HepG2 (cell line): ENCODE measurements around the gene TEKT5. TPM values are rescaled to one million over a fixed set of nuclear protein-coding genes. Genes with fewer than 3 reads are reported as not detected.

Source experiments
- RBM22 ChIP-seq: fragments of 200-400 bp; formaldehyde crosslinking; optimal IDR thresholded peaks from 2 replicates; pipeline ENCODE3; 2017; ENCODE audit warnings: mild to moderate bottlenecking, low read length, moderate library complexity
- SMAD9 ChIP-seq: sonication (generic); formaldehyde crosslinking; IDR thresholded peaks from 2 replicates; pipeline ENCODE4 v1.5.1; 2020; ENCODE audit warnings: mild to moderate bottlenecking, missing genetic modification reagents
- SP5 ChIP-seq: IDR thresholded peaks from 2 replicates; pipeline ENCODE4 v1.6.1; 2016; ENCODE audit warnings: low read depth, borderline replicate concordance
- TCF12 ChIP-seq, 2 experiments: fragments of 450-650 bp in 1 of 2; sonication (generic) in 1 of 2; formaldehyde crosslinking in 1 of 2; IDR thresholded peaks; 2 replicates each; pipeline versions ENCODE4 v1.6.1 to v1.8.0; 2017 to 2022; ENCODE audit warnings: antibody characterized with exemption in 1 of 2, mild to moderate bottlenecking in 1 of 2, missing genetic modification reagents in 1 of 2, moderate library complexity in 1 of 2
- TCF7L2 ChIP-seq: IDR thresholded peaks from 2 replicates; pipeline ENCODE4 v1.6.1; 2011; ENCODE audit warnings: mild to moderate bottlenecking, low read depth, low read length, moderate library complexity
- TFE3 ChIP-seq: IDR thresholded peaks from 2 replicates; pipeline ENCODE4 v1.6.1; 2016
- YY1 ChIP-seq: IDR thresholded peaks from 2 replicates; pipeline ENCODE4 v1.6.1; 2011; ENCODE audit warnings: low read length, low read depth, moderate library complexity, mild to moderate bottlenecking; ENCODE audit not compliant: insufficient read depth, insufficient replicate concordance
- ZNF543 ChIP-seq: sonication (generic); formaldehyde crosslinking; IDR thresholded peaks from 2 replicates; pipeline ENCODE4 v1.4.0; 2020; ENCODE audit warnings: mild to moderate bottlenecking, missing genetic modification reagents
- ZNF546 ChIP-seq: sonication (generic); formaldehyde crosslinking; conservative IDR thresholded peaks from 2 replicates; pipeline ENCODE4 v1.8.1; 2023; ENCODE audit warnings: mild to moderate bottlenecking, missing genetic modification reagents
- ZNF574 ChIP-seq: sonication (generic); formaldehyde crosslinking; IDR thresholded peaks from 2 replicates; pipeline ENCODE4 v1.4.0; 2020; ENCODE audit warnings: missing genetic modification reagents
- ZNF607 ChIP-seq: sonication (generic); formaldehyde crosslinking; IDR thresholded peaks from 2 replicates; pipeline ENCODE4 v1.5.1; 2020; ENCODE audit warnings: missing genetic modification reagents, mild to moderate bottlenecking, borderline replicate concordance
- ZNF614 ChIP-seq: IDR thresholded peaks from 2 replicates; pipeline ENCODE4 v1.6.1; 2018; ENCODE audit warnings: missing biosample characterization, missing genetic modification reagents, inconsistent platforms, borderline replicate concordance
- ZNF761 ChIP-seq: sonication (generic); formaldehyde crosslinking; conservative IDR thresholded peaks from 2 replicates; pipeline ENCODE4 v1.4.0; 2020; ENCODE audit warnings: mild to moderate bottlenecking, missing genetic modification reagents
- ZNF850 ChIP-seq: sonication (generic); formaldehyde crosslinking; conservative IDR thresholded peaks from 2 replicates; pipeline ENCODE4 v1.9.0; 2021; ENCODE audit warnings: mild to moderate bottlenecking, missing genetic modification reagents
- polyA plus RNA-seq, 8 experiments: library from polyadenylated mRNA; depleted of rRNA in 3 of 8; stranded (reverse) in 7 of 8; unstranded in 1 of 8; fragments of >200 nt; fragmentation: Illumina TruSeq in 4 of 8; extraction: Trizol in 4 of 8; gene quantifications; 2 replicates each; pipeline versions ENCODE4 v1.2.1 to v1.2.3, GENCODE V29; 2011 to 2016; ENCODE audit warnings: low read depth in 4 of 8, missing spikeins in 1 of 8, mixed read lengths in 1 of 8; ENCODE audit not compliant: insufficient read depth in 1 of 8
- total RNA-seq, 5 experiments: library from RNA; depleted of rRNA; stranded (reverse); fragments of >200 nt; fragmentation: Illumina TruSeq; extraction: Trizol; gene quantifications; 2 replicates each; pipeline ENCODE4 v1.2.3, GENCODE V29; 2016; ENCODE audit warnings: low read depth in 1 of 5
- TF ChIP-seq, protein P1 (sequence below): sonication (generic); formaldehyde crosslinking; IDR thresholded peaks from 2 replicates; pipeline ENCODE4 v1.5.0; 2020; ENCODE audit warnings: missing genetic modification reagents
- TF ChIP-seq, protein P2 (sequence below): sonication (generic); formaldehyde crosslinking; IDR thresholded peaks from 2 replicates; pipeline ENCODE4 v1.8.1; 2023; ENCODE audit warnings: mild to moderate bottlenecking, missing genetic modification reagents
- TF ChIP-seq, protein P3 (sequence below): sonication (generic); formaldehyde crosslinking; IDR thresholded peaks from 2 replicates; pipeline ENCODE4 v1.8.0; 2022; ENCODE audit warnings: mild to moderate bottlenecking, missing genetic modification reagents, moderate library complexity
- TF ChIP-seq, protein P4 (sequence below): IDR thresholded peaks from 2 replicates; pipeline ENCODE4 v1.6.1; 2016; ENCODE audit warnings: mild to moderate bottlenecking

TEKT5 gene
- total and polyA plus RNA-seq, 2 of the 13 experiments (the other 11 are each of a cell fraction or from before 2014, with no cell fraction given), result 0.16 TPM; not detected in 1

DNA sequence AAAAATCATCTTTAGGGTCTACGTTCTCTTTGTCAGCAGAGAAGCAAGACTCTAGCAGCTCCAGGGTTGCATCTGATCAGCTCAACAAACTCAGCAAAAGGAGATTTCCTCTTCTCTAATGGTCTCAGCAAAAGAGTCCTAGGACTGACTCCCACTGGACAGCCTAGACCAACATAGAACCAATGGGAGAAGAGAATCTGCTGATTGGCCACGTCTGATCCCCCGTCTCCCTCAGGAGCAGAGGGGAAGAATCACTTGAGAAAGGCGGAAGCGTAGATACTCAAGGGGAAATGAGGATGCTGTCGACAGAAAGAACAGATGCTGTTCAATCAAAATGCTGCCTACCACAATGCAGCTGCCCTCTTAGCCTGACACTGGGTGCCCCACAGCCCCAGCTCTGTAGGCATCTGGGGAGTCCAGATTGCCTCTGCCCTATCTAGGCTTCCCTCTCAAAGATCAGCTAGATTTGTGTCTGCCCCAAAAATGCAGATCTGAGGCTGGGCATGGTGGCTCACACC is 82.8 kb downstream of the TEKT5 start (continued):
- TF ChIP-seq ZNF614 (CRISPR knock-in tag) (0 out of 2 replicates have a peak, but pooled peaks have one; percentile 1), ZNF761 (CRISPR knock-in tag) (0 out of 2 replicates have a peak, but pooled peaks have one; percentile 39), TCF12 (IDR thresholded peaks at IDR 0.05) (no peak), TCF12 (CRISPR knock-in tag; IDR thresholded peaks at IDR 0.05) (no peak), SMAD9 (no peak), ZNF543 (CRISPR knock-in tag) (0 out of 2 replicates have a peak, but pooled peaks have one; percentile 51), RBM22 (no peak), YY1 (no peak), ZNF574 (CRISPR knock-in tag) (no peak), SP5 (CRISPR knock-in tag) (no peak), ZNF546 (no peak), TCF7L2 (no peak), TFE3 (CRISPR knock-in tag) (no peak), ZNF607 (CRISPR knock-in tag) (no peak), ZNF850 (peak; percentile 89)
- TF ChIP-seq, protein P1, sequence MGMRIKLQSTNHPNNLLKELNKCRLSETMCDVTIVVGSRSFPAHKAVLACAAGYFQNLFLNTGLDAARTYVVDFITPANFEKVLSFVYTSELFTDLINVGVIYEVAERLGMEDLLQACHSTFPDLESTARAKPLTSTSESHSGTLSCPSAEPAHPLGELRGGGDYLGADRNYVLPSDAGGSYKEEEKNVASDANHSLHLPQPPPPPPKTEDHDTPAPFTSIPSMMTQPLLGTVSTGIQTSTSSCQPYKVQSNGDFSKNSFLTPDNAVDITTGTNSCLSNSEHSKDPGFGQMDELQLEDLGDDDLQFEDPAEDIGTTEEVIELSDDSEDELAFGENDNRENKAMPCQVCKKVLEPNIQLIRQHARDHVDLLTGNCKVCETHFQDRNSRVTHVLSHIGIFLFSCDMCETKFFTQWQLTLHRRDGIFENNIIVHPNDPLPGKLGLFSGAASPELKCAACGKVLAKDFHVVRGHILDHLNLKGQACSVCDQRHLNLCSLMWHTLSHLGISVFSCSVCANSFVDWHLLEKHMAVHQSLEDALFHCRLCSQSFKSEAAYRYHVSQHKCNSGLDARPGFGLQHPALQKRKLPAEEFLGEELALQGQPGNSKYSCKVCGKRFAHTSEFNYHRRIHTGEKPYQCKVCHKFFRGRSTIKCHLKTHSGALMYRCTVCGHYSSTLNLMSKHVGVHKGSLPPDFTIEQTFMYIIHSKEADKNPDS (CRISPR knock-in tag), result no peak
- TF ChIP-seq, protein P2, sequence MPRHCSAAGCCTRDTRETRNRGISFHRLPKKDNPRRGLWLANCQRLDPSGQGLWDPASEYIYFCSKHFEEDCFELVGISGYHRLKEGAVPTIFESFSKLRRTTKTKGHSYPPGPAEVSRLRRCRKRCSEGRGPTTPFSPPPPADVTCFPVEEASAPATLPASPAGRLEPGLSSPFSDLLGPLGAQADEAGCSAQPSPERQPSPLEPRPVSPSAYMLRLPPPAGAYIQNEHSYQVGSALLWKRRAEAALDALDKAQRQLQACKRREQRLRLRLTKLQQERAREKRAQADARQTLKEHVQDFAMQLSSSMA, result 0 out of 2 replicates have a peak, but pooled peaks have one; percentile 39
- TF ChIP-seq, protein P3, sequence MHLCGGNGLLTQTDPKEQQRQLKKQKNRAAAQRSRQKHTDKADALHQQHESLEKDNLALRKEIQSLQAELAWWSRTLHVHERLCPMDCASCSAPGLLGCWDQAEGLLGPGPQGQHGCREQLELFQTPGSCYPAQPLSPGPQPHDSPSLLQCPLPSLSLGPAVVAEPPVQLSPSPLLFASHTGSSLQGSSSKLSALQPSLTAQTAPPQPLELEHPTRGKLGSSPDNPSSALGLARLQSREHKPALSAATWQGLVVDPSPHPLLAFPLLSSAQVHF (CRISPR knock-in tag), result no peak
- TF ChIP-seq, protein P4, sequence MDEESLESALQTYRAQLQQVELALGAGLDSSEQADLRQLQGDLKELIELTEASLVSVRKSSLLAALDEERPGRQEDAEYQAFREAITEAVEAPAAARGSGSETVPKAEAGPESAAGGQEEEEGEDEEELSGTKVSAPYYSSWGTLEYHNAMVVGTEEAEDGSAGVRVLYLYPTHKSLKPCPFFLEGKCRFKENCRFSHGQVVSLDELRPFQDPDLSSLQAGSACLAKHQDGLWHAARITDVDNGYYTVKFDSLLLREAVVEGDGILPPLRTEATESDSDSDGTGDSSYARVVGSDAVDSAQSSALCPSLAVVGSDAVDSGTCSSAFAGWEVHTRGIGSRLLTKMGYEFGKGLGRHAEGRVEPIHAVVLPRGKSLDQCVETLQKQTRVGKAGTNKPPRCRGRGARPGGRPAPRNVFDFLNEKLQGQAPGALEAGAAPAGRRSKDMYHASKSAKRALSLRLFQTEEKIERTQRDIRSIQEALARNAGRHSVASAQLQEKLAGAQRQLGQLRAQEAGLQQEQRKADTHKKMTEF (CRISPR knock-in tag), result no peak
